Heart right ventricle (tissue), 16 donors: ENCODE results near the gene JUND. TPM values are rescaled to one million over a fixed set of nuclear protein-coding genes. Genes with fewer than 3 reads are reported as not detected.

Source experiments
- ATAC-seq, 8 donors: fragments of 200-7000 bp; cut with Tn5 transposase; one replicate each; pipeline ENCODE4 v1.9.1; 2020; ENCODE audit warnings: mild to moderate bottlenecking in 8 of 8, moderate library complexity in 8 of 8, moderate number of reproducible peaks in 1 of 8
- DNase-seq, 2 donors: peaks; one replicate each; pipeline ENCODE4 v3.0.0-alpha.2; 2020
- H3K27ac ChIP-seq, 10 donors: fragments of 200-600 bp; sonication (generic) in 2 of 10; one replicate each; pipeline versions ENCODE4 v1.5.0 to v1.8.0; 2020 to 2022; ENCODE audit warnings: mild to moderate bottlenecking in 3 of 10
- H3K27me3 ChIP-seq, 7 donors: fragments of 200-600 bp; one replicate each; pipeline ENCODE4 v1.8.0; 2021 to 2022; ENCODE audit warnings: mild to moderate bottlenecking in 2 of 7
- H3K36me3 ChIP-seq, 9 donors: fragments of 200-600 bp; sonication (generic) in 1 of 9; one replicate each; pipeline versions ENCODE4 v1.5.0 to v1.8.0; 2020 to 2022; ENCODE audit warnings: mild to moderate bottlenecking in 2 of 9
- H3K4me1 ChIP-seq, 9 donors: fragments of 200-600 bp; sonication (generic) in 1 of 9; one replicate each; pipeline versions ENCODE4 v1.5.0 to v1.8.0; 2020 to 2022; ENCODE audit warnings: mild to moderate bottlenecking in 4 of 9
- H3K4me3 ChIP-seq, 10 donors: fragments of 200-600 bp; sonication (generic) in 2 of 10; one replicate each; pipeline versions ENCODE4 v1.5.0 to v1.8.0; 2020 to 2022; ENCODE audit warnings: mild to moderate bottlenecking in 7 of 10, moderate library complexity in 2 of 10
- H3K9me3 ChIP-seq, 11 donors: fragments of 200-600 bp in 10 of 11; sonication (generic) in 2 of 11; one replicate each; pipeline versions ENCODE4 v1.5.0 to v1.8.0; 2013 to 2022; ENCODE audit warnings: mild to moderate bottlenecking in 2 of 11, control low read depth in 1 of 11, moderate library complexity in 1 of 11
- WGBS, 2 donors: extraction: QIAGEN DNeasy Blood & Tissue Kit; methylation state at CpG; one replicate each; pipeline ENCODE4 v1.1.7; 2013; ENCODE audit warnings: inconsistent platforms in 1 of 2; 5-methylcytosine and 5-hydroxymethylcytosine counted together
- intact Hi-C, 10 donors: fragments of 100-400 bp; cut with DNase I; formaldehyde crosslinking; loops; one replicate each; pipeline versions ENCODE4 v1.11.1 to v1.14.2; 2022
- polyA plus RNA-seq, 2 donors: library from polyadenylated mRNA; stranded (reverse); fragments of 200-250 nt; gene quantifications; one replicate each; pipeline ENCODE4 v1.2.3, GENCODE V29; 2013
- total RNA-seq, 10 donors: library from RNA; stranded (reverse); fragmentation: NEBNext Ultra II Directional in 3 of 10; extraction: Animal tissue kit (Norgen Biotek cat#: 25700) in 3 of 10; gene quantifications; one replicate each; pipeline versions ENCODE4 v1.2.1 to v1.2.4, GENCODE V29; 2021 to 2023
- TF ChIP-seq, protein P1 (sequence below), 9 donors: fragments of 200-600 bp; sonication (generic) in 2 of 9; IDR thresholded peaks; one replicate each; pipeline versions ENCODE4 v1.5.0 to v1.8.0; 2021 to 2022; ENCODE audit warnings: antibody characterized with exemption in 9 of 9, mild to moderate bottlenecking in 5 of 9, moderate library complexity in 1 of 9
- donor health status: Arrhythmogenic right ventricular cardiomyopathy.
- donor health status: ischemic (EF 13 %, LVEDD 7.1; RV severe dilation, severe dysfunction).
- donor health status: healthy with polysubstance abuse.
- donor health status: DM: no; HTN: yes; CAD: no.
- donor health status: DM: no; HTN: no; CAD: no.
- donor health status: ischemic (EF 25% LVEDD 6.9; RV normal size, moderate dysfunction).
- donor health status: ischemic (EF 25% LVEDD 5.7; RV mildly dilated, moderate dysfunction).
- donor health status: healthy.
- donor health status: DM: yes; HTN: yes; CAD: no.
- donor health status: Ischemic cardiomyopathy.
- donor health status: ischemic (EF 35%, LVEDD 5.7; RV mildly dilated, moderate dysfunction).
- donor health status: nonischemic (EF 11% LVEDD 7.7; RV severe dilation, severe dysfunction).
- donor health status: DM: yes; HTN: yes; CAD: no.
- donor health status: PGD.
- donor health status: ischemic (EF 29% LVEDD 5.4; RV normal size, mild dysfunction).
- donor health status: nonischemic (EF 23%, LVEDD 6.1; RV moderate dilation, normal function).

JUND gene
- total and polyA plus RNA-seq, 12 donors, result 93.7 to 278 (median 133) TPM

DNA sequence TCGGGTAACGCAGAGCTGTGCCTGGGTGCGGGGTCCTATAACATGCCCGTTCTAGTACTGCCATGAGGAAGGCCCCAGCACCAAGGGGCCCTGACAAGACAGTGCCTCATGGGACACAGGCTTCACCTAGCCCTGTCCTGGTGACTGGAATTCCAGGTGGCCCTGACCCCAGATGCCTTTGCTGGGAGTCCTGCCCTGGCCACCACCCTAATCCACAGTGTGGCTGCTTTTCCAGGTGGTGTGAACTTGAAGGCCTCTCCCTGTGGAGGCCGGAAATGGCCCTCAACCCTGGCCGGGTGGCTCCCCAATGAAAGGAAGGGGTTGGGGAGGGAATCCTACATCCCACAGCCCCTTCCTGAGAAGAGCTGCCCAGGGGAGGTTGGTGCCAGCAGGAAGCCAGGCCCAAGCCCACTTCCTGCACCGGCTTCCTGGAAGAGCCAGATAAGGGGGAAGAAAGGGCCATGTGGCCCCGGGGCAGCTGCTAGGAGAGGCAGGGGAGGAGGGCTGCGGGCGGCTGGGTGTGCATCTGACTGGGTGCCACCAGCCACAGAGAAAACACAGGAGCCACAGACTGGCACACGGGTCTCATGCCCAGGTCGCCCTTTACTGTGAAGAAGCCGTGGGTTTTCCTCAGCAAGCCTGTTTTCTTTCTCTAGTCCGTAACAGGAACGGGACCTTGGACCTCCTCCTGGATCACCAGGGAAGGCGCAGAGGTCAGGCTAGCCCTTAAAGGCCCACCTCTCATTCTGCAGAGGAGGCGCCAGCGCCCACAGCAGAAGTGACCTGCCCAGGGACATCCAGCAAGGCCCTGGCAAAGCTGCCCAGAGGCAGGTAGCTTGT lies 36.8 kb upstream of the JUND start:
- intact Hi-C loops, result no loop called here
- ATAC-seq, result peak; percentile 2 to 24 (median 12)

DNA sequence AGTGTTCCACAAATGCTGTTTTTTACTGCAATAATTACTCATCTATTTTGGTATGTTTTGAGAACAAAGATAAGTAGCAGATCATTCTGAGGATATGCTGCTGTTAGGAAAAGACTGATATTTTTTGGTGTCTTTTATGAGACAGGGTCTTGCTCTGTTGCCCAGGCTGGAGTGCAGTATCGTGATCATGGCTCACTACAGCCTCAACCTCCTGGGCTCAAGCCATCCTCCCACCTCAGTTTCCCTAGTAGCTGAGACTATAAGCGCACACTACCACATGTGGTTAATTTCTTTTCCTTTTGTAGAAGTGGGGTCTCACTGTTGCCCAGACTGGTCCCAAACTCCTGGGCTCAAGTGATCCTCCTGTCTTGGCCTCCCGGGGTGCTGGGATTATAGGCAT lies 32.0 kb upstream of the JUND start:
- ATAC-seq, result no peak
- no peak overlapping the region for H3K4me3 ChIP-seq
- DNase-seq, result no peak
- TF ChIP-seq, protein P1, sequence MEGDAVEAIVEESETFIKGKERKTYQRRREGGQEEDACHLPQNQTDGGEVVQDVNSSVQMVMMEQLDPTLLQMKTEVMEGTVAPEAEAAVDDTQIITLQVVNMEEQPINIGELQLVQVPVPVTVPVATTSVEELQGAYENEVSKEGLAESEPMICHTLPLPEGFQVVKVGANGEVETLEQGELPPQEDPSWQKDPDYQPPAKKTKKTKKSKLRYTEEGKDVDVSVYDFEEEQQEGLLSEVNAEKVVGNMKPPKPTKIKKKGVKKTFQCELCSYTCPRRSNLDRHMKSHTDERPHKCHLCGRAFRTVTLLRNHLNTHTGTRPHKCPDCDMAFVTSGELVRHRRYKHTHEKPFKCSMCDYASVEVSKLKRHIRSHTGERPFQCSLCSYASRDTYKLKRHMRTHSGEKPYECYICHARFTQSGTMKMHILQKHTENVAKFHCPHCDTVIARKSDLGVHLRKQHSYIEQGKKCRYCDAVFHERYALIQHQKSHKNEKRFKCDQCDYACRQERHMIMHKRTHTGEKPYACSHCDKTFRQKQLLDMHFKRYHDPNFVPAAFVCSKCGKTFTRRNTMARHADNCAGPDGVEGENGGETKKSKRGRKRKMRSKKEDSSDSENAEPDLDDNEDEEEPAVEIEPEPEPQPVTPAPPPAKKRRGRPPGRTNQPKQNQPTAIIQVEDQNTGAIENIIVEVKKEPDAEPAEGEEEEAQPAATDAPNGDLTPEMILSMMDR (IDR thresholded peaks at IDR 0.05), result no peak
- peaks cover 0 to 12% (median 7%) of the 10 kb centered on the region in 9 donors for H3K4me1 ChIP-seq
- peaks cover 0 to 75% (median 6%) of the 10 kb centered on the region in 9 donors for H3K36me3 ChIP-seq
- H3K27me3 ChIP-seq, result no peaks in the 10 kb centered on the region
- WGBS, 2 donors, result 97 to 100% methylated on average over 3 of the region's 3 CpGs
- H3K27ac ChIP-seq, result no peak overlapping the region
- no peaks in the 10 kb centered on the region for H3K9me3 ChIP-seq
- intact Hi-C loops, result no loop called here

More for the DNA sequence above, 36.8 kb upstream of the JUND start:
- peak overlapping the region in 2 of 10 donors; percentile 6 to 22 for H3K4me3 ChIP-seq
- TF ChIP-seq, protein P1 (IDR thresholded peaks at IDR 0.05), result no peak
- H3K27ac ChIP-seq, result peak overlapping the region in 9 of 10 donors; percentile 67 to 98 (median 83)
- WGBS, 2 donors, result 55 to 60% methylated on average over 18 of the region's 18 CpGs
- H3K9me3 ChIP-seq, result no peaks in the 10 kb centered on the region
- peaks cover 0 to 56% (median 50%) of the 10 kb centered on the region in 9 donors for H3K4me1 ChIP-seq
- H3K27me3 ChIP-seq, result no peaks in the 10 kb centered on the region
- peaks cover 0 to 28% (median 0%) of the 10 kb centered on the region in 9 donors for H3K36me3 ChIP-seq
- peak in 1 of 2 donors; percentile 30 for DNase-seq

DNA sequence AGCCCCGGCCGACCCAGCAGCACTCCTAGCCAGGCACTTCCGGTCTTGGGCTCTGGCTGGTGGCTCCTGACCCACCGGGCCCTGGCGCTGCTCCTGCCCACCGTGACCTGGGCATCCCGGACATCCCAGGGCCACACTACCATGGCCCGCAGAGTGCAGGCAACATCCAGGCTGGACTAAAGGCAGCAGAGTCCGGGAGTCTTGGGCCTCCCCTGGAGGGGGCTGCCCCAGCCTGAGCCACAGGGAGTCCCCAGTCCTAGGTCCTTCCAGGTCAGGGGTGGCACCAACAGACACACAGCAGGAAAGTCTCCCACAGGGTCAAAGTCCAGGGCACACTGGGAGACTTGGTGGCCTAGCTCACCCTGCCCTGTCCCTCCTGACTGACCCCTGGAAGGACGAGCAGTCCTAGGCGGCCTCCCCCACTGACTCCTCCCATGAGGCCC lies 30.7 kb upstream of the JUND start:
- Histone ChIP-seq H3K4me1 (peaks cover 0 to 9% (median 0%) of the 10 kb centered on the region in 9 donors), H3K36me3 (peaks cover 0 to 86% (median 6%) of the 10 kb centered on the region in 9 donors), H3K27me3 (no peaks in the 10 kb centered on the region), H3K4me3 (no peak overlapping the region), H3K9me3 (no peaks in the 10 kb centered on the region), H3K27ac (no peak overlapping the region)
- intact Hi-C loops, result no loop called here
- TF ChIP-seq, protein P1 (IDR thresholded peaks at IDR 0.05), result no peak
- DNase-seq, result no peak
- WGBS, 2 donors, result 83 to 87% methylated on average over 11 of the region's 11 CpGs
- ATAC-seq, result no peak

DNA sequence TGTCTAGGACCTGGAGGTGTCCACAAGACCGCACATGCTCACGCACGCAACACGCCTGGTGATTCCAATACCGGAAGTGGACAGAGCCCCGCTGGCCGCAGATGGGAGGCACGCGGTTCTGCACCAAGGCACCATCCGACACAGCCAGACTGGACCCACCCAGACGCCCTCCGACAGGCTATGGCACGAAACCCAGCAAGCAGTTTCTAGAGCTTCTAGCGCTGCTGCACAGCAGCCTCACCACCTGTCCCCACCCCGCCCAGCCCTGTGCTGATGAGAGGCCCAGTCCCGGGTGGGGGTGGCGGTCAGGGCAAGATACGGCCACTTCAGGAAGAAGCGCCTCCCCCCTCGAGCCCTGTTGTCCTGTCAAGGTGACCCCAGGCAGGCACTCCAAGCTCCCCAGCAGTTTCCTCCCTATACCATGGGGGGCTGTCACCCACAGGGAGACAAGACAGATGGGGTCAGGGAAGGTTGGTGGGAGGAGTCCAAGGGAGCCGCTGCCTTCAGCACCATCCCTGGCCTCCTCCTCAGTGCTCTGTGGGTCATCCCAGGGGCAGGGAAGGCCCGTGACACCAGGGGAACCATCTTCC lies 30.2 kb upstream of the JUND start:
- Histone ChIP-seq H3K9me3 (no peaks in the 10 kb centered on the region), H3K27ac (no peak overlapping the region), H3K4me1 (peaks cover 0 to 14% (median 4%) of the 10 kb centered on the region in 9 donors), H3K27me3 (no peaks in the 10 kb centered on the region), H3K36me3 (peaks cover 0 to 91% (median 6%) of the 10 kb centered on the region in 9 donors), H3K4me3 (no peak overlapping the region)
- TF ChIP-seq, protein P1 (IDR thresholded peaks at IDR 0.05), result no peak
- intact Hi-C loops, result no loop called here
- DNase-seq (no peak), ATAC-seq (no peak)
- WGBS, 2 donors, result 87 to 88% methylated on average over 22 of the region's 22 CpGs
